GM23338 (cell line): ENCODE results near the gene F8. TPM values are rescaled to one million over a fixed set of nuclear protein-coding genes. Genes with fewer than 3 reads are reported as not detected.

Source experiments
- ATAC-seq: fragments of 200-7000 bp; cut with Tn5 transposase; 3 replicates; pipeline ENCODE4 v1.9.1; 2020
- DNase-seq: peaks from one replicate; pipeline ENCODE4 v3.0.0-alpha.2; 2015; ENCODE audit warnings: low spot score
- H2AFZ ChIP-seq: fragments of 200-600 bp; sonication (generic); 2 replicates; pipeline ENCODE4 v1.8.0; 2016; ENCODE audit warnings: antibody characterized with exemption, mild to moderate bottlenecking, moderate library complexity
- H3F3A ChIP-seq: fragments of 200-600 bp; sonication (generic); replicated peaks from 2 replicates; pipeline ENCODE4 v1.8.0; 2017; ENCODE audit warnings: antibody characterized with exemption, mixed run types, low read depth
- H3K27ac ChIP-seq: fragments of 200-600 bp; sonication (generic); 2 replicates; pipeline ENCODE4 v1.6.1; 2016; ENCODE audit warnings: low read depth
- H3K27me3 ChIP-seq: fragments of 200-600 bp; sonication (generic); 2 replicates; pipeline ENCODE4 v1.8.0; 2016; ENCODE audit warnings: mild to moderate bottlenecking, mixed run types, moderate library complexity; ENCODE audit not compliant: insufficient read depth
- H3K36me3 ChIP-seq: fragments of 200-600 bp; sonication (generic); 2 replicates; pipeline ENCODE4 v1.8.0; 2016; ENCODE audit warnings: mild to moderate bottlenecking; ENCODE audit not compliant: insufficient read depth
- H3K4me1 ChIP-seq: fragments of 200-600 bp; sonication (generic); 2 replicates; pipeline ENCODE4 v1.8.0; 2016; ENCODE audit warnings: mild to moderate bottlenecking, moderate library complexity; ENCODE audit not compliant: insufficient read depth
- H3K4me2 ChIP-seq: fragments of 200-600 bp; sonication (generic); 2 replicates; pipeline ENCODE4 v1.7.1; 2017; ENCODE audit warnings: mixed run types
- H3K4me3 ChIP-seq: fragments of 200-600 bp; sonication (generic); 2 replicates; pipeline ENCODE4 v1.6.1; 2016; ENCODE audit warnings: mixed run types
- H3K79me2 ChIP-seq: fragments of 200-600 bp; sonication (generic); replicated peaks from 2 replicates; pipeline ENCODE4 v1.8.0; 2017; ENCODE audit warnings: mild to moderate bottlenecking; ENCODE audit not compliant: insufficient read depth
- H3K9me2 ChIP-seq: fragments of 200-600 bp; sonication (generic); 2 replicates; pipeline ENCODE4 v1.8.0; 2017; ENCODE audit not compliant: insufficient read depth
- H4K20me1 ChIP-seq: fragments of 200-600 bp; sonication (generic); replicated peaks from 2 replicates; pipeline ENCODE4 v1.8.0; 2017; ENCODE audit warnings: mild to moderate bottlenecking; ENCODE audit not compliant: insufficient read depth
- H3K27ac Mint-ChIP-seq: 2 replicates; pipeline ENCODE4 v1.8.0; 2020; ENCODE audit warnings: inconsistent platforms, mild to moderate bottlenecking, moderate library complexity, mixed read lengths
- H3K27me3 Mint-ChIP-seq: 3 replicates; pipeline ENCODE4 v1.8.0; 2022; ENCODE audit warnings: low read depth, mild to moderate bottlenecking, moderate library complexity, mixed read lengths, inconsistent platforms; ENCODE audit not compliant: insufficient read depth, poor library complexity
- H3K36me3 Mint-ChIP-seq: 3 replicates; pipeline ENCODE4 v1.8.0; 2021; ENCODE audit warnings: low read depth, mild to moderate bottlenecking, inconsistent platforms, moderate library complexity, mixed read lengths
- H3K4me1 Mint-ChIP-seq: 3 replicates; pipeline ENCODE4 v1.8.0; 2020; ENCODE audit warnings: mild to moderate bottlenecking, inconsistent platforms, mixed read lengths
- H3K4me3 Mint-ChIP-seq: 3 replicates; pipeline ENCODE4 v1.8.0; 2021; ENCODE audit warnings: moderate library complexity, mild to moderate bottlenecking, inconsistent platforms, mixed read lengths
- H3K9me3 Mint-ChIP-seq: 3 replicates; pipeline ENCODE4 v1.8.0; 2020; ENCODE audit warnings: moderate library complexity, mild to moderate bottlenecking, inconsistent platforms, mixed read lengths
- CREB1 ChIP-seq: fragments of 250-450 bp; sonication (Bioruptor Pico); IDR thresholded peaks from 2 replicates; pipeline ENCODE4 v1.5.0; 2020; ENCODE audit warnings: low read depth, mild to moderate bottlenecking, moderate library complexity
- EZH2 ChIP-seq: fragments of 200-600 bp; sonication (generic); IDR thresholded peaks from one replicate; pipeline ENCODE4 v1.8.0; 2017; ENCODE audit warnings: antibody characterized with exemption, mild to moderate bottlenecking, low read depth; ENCODE audit not compliant: unreplicated experiment
- EZH2phosphoT487 ChIP-seq: fragments of 200-600 bp; sonication (generic); IDR thresholded peaks from one replicate; pipeline ENCODE4 v1.8.1; 2018; ENCODE audit warnings: antibody characterized with exemption; ENCODE audit not compliant: unreplicated experiment
- POLR2AphosphoS5 ChIP-seq: IDR thresholded peaks from 2 replicates; pipeline ENCODE4 v1.6.1; 2016; ENCODE audit warnings: antibody characterized with exemption, low read depth
- STAT1 ChIP-seq: IDR thresholded peaks from one replicate; pipeline ENCODE4 v1.6.1; 2016; ENCODE audit warnings: antibody characterized with exemption; ENCODE audit not compliant: unreplicated experiment
- ZNF114 ChIP-seq: fragments of 250-450 bp; sonication (Bioruptor Pico); IDR thresholded peaks from 2 replicates; pipeline ENCODE4 v1.5.0; 2020; ENCODE audit warnings: mild to moderate bottlenecking, moderate library complexity
- ZNF331 ChIP-seq: fragments of 250-450 bp; sonication (Bioruptor Pico); IDR thresholded peaks from 2 replicates; pipeline ENCODE4 v1.5.0; 2020; ENCODE audit warnings: low read depth, mild to moderate bottlenecking, moderate library complexity
- ZNF462 ChIP-seq: fragments of 250-450 bp; sonication (Bioruptor Pico); IDR thresholded peaks from 2 replicates; pipeline ENCODE4 v1.5.0; 2020; ENCODE audit warnings: mild to moderate bottlenecking, moderate library complexity
- polyA plus RNA-seq: library from polyadenylated mRNA; unstranded; fragments of >200 nt; fragmentation: Nextera tagmentation; extraction: Ambion mirVana; gene quantifications from 2 replicates; pipeline ENCODE4 v1.2.1, GENCODE V29; 2016
- total RNA-seq: library from RNA; depleted of rRNA; stranded (reverse); fragments of >200 nt; shearing (Covaris generic); gene quantifications from 2 replicates; pipeline ENCODE4 v1.2.3, GENCODE V29; 2014
- TF ChIP-seq, protein P1 (sequence below): IDR thresholded peaks from 2 replicates; pipeline ENCODE4 v1.6.1; 2016; ENCODE audit warnings: antibody characterized with exemption

F8 gene
- total and polyA plus RNA-seq, 2 experiments from 2014 or later, result 0.70 to 1.8 TPM

DNA sequence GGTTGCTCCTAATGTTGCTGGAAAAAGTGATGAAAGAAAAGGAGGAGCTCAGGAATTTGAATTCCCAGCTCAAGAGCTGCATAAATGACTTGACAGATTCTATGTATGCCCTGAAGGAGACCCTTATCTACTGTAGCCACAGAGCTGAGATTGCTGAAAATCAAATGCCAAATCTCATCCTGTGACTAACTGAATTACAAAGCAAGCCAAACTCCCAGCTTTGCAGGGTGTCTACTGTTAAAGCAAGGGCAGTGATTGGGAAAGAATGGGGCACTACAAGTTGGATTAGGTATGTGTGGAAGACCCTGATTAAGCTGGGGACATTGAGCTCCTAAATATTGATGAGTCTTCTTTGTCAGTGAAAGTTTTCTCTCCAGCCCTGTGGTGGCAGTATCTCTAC is 167.3 kb downstream of the F8 start (continued):
- TF ChIP-seq, protein P1, sequence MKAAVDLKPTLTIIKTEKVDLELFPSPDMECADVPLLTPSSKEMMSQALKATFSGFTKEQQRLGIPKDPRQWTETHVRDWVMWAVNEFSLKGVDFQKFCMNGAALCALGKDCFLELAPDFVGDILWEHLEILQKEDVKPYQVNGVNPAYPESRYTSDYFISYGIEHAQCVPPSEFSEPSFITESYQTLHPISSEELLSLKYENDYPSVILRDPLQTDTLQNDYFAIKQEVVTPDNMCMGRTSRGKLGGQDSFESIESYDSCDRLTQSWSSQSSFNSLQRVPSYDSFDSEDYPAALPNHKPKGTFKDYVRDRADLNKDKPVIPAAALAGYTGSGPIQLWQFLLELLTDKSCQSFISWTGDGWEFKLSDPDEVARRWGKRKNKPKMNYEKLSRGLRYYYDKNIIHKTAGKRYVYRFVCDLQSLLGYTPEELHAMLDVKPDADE, result no peak
- no peak for TF ChIP-seq ZNF331 (CRISPR knock-in tag)
- TF ChIP-seq EZH2phosphoT487, result no peak

DNA sequence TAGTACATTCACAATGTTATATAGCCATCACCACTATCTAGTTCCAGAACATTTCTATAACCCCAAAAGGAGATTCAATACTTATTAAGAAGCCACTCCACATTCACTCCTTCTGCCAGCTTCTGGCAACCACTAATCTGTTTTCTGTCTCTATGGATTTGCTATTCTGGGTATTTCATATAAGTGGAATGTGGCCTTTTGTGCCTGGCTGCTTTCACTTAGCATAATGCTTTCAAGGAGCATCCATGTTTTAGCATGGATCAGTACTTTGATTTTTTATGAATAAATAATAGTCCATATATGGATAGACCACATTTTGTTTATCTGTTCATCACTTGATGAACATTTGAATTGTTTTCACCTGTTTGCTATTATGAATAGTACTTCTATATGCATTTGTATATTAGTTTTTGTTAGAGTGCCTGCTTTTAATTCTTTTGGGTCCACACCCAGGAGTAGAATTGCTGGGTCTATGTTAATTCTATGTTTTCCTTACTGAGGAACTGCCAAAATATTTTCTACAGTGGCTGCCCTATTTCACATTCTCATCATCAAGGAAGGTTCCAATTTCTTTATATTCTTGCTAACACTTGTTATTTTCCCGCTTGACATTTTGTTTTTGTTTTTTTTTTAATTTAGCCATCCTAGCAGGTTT is 171.4 kb downstream of the F8 start:
- Mint-ChIP-seq H3K27me3 (peaks cover 2% of the 10 kb centered on the region), H3K27ac (no peak overlapping the region), H3K4me1 (no peaks in the 10 kb centered on the region), H3K36me3 (peaks cover 6% of the 10 kb centered on the region; the same call in 1 of the 3 replicates), H3K9me3 (peaks cover 20% of the 10 kb centered on the region; the same call in 2 of the 3 replicates), H3K4me3 (no peak overlapping the region)
- Histone ChIP-seq H3K27ac (no peak overlapping the region), H3K9me2 (no peaks in the 10 kb centered on the region), H3F3A (no peaks in the 10 kb centered on the region), H3K27me3 (no peaks in the 10 kb centered on the region), H2AFZ (no peak overlapping the region), H3K4me3 (no peak overlapping the region), H3K79me2 (no peaks in the 10 kb centered on the region), H3K4me1 (no peaks in the 10 kb centered on the region), H3K4me2 (no peak overlapping the region), H4K20me1 (no peaks in the 10 kb centered on the region), H3K36me3 (no peaks in the 10 kb centered on the region)
- DNase-seq (no peak), ATAC-seq (no peak)
- TF ChIP-seq CREB1 (no peak), ZNF114 (CRISPR knock-in tag) (no peak), EZH2 (no peak), ZNF462 (CRISPR knock-in tag) (no peak), ZNF331 (CRISPR knock-in tag) (no peak), POLR2AphosphoS5 (no peak), STAT1 (no peak)
